Measurements from ENCODE around the gene TXNDC16. TPM values are rescaled to one million over a fixed set of nuclear protein-coding genes. Genes with fewer than 3 reads are reported as not detected.

Gene TXNDC16
- total RNA-seq, 4 donors from 2014 or later: 2.4 to 4.0 (median 2.9) TPM

GRCh38 chr14:52551696-52552062 lies 626 bp downstream of the TXNDC16 start:
- H3K27me3 ChIP-seq: no peaks in the 10 kb centered on the region
- ATAC-seq: peak in 1 of 2 donors; percentile 38
- no peaks in the 10 kb centered on the region for H3K9me3 ChIP-seq
- intact Hi-C loops (cut with DNase I; ENCODE audit: low total_unique reads) (loop anchor here (1.0 to 10.0 kb wide), 4 partner anchors 179 to 567 kb away; partner anchors contain the start of genes FERMT2, GNPNAT1, RTRAF and STYX), in situ Hi-C loops (cut with MboI; ENCODE audit: low sequenced_read_pairs in 4 of 4) (loop anchor here in 2 of 4 donors (10.0 to 25.0 kb wide), 3 partner anchors 133 to 411 kb away; partner anchors contain the start of genes ERO1A (in 1 of the 2) and FERMT2 (in 1 of the 2))
- H3K4me1 ChIP-seq: peaks cover 16 to 19% of the 10 kb centered on the region in 2 donors
- peak overlapping the region; percentile 84 to 92 (median 88) for H3K4me3 ChIP-seq
- TF ChIP-seq POLR2A (IDR thresholded peaks at IDR 0.05) (no peak), CTCF (IDR thresholded peaks at IDR 0.05 in 4 of 5, conservative IDR thresholded peaks at IDR 0.05 in 1 of 5) (no peak)
- no peak for DNase-seq
- H3K36me3 ChIP-seq: no peaks in the 10 kb centered on the region
- H3K27ac ChIP-seq: peak overlapping the region; percentile 91 to 95 (median 94)

GRCh38 chr14:52551205-52551604 lies 1.1 kb downstream of the TXNDC16 start:
- no peaks in the 10 kb centered on the region for H3K9me3 ChIP-seq
- no peak for ATAC-seq
- DNase-seq: no peak
- in situ Hi-C loops (cut with MboI; ENCODE audit: low sequenced_read_pairs in 4 of 4): loop anchor here in 2 of 4 donors (10.0 to 25.0 kb wide), 3 partner anchors 134 to 411 kb away; partner anchors contain the start of genes ERO1A (in 1 of the 2) and FERMT2 (in 1 of the 2)
- intact Hi-C loops (cut with DNase I; ENCODE audit: low total_unique reads): loop anchor here (5.0 to 10.0 kb wide), 2 partner anchors 401 to 566 kb away; partner anchors contain the start of genes FERMT2 and RTRAF
- H3K4me1 ChIP-seq: peaks cover 16 to 19% of the 10 kb centered on the region in 2 donors
- H3K27me3 ChIP-seq: no peaks in the 10 kb centered on the region
- peak overlapping the region; percentile 91 to 95 (median 94) for H3K27ac ChIP-seq
- H3K36me3 ChIP-seq: no peaks in the 10 kb centered on the region
- TF ChIP-seq POLR2A (IDR thresholded peaks at IDR 0.05) (no peak), CTCF (IDR thresholded peaks at IDR 0.05 in 4 of 5, conservative IDR thresholded peaks at IDR 0.05 in 1 of 5) (no peak)
- peak overlapping the region; percentile 84 to 92 (median 88) for H3K4me3 ChIP-seq

- intact Hi-C loops (cut with DNase I; ENCODE audit: low total_unique reads): loop anchor here (5.0 to 10.0 kb wide), 2 partner anchors 402 to 566 kb away; partner anchors contain the start of genes FERMT2 and RTRAF
- no peak for DNase-seq
- Histone ChIP-seq H3K9me3 (no peaks in the 10 kb centered on the region), H3K27ac (peak overlapping the region; percentile 91 to 95 (median 94)), H3K4me3 (peak overlapping the region in 1 of 4 donors; percentile 84), H3K4me1 (peaks cover 16 to 19% of the 10 kb centered on the region in 2 donors), H3K27me3 (no peaks in the 10 kb centered on the region), H3K36me3 (no peaks in the 10 kb centered on the region)
- in situ Hi-C loops (cut with MboI; ENCODE audit: low sequenced_read_pairs in 4 of 4): loop anchor here in 2 of 4 donors (10.0 to 25.0 kb wide), 3 partner anchors 134 to 412 kb away; partner anchors contain the start of genes ERO1A (in 1 of the 2) and FERMT2 (in 1 of the 2)
- no peak for ATAC-seq
- TF ChIP-seq CTCF (IDR thresholded peaks at IDR 0.05 in 4 of 5, conservative IDR thresholded peaks at IDR 0.05 in 1 of 5) (no peak), POLR2A (IDR thresholded peaks at IDR 0.05) (no peak)
Measured at GRCh38 chr14:52550661-52551060, 1.6 kb downstream of the TXNDC16 start.

GRCh38 chr14:52547526-52547925 lies 4.8 kb downstream of the TXNDC16 start:
- intact Hi-C loops (cut with DNase I; ENCODE audit: low total_unique reads): no loop called here
- Histone ChIP-seq H3K4me3 (no peak overlapping the region), H3K27me3 (no peaks in the 10 kb centered on the region), H3K27ac (no peak overlapping the region), H3K4me1 (peaks cover 13 to 14% of the 10 kb centered on the region in 2 donors), H3K9me3 (no peaks in the 10 kb centered on the region), H3K36me3 (no peaks in the 10 kb centered on the region)
- in situ Hi-C loops (cut with MboI; ENCODE audit: low sequenced_read_pairs in 4 of 4): no loop called here
- no peak for ATAC-seq
- DNase-seq: no peak
- TF ChIP-seq CTCF (IDR thresholded peaks at IDR 0.05 in 4 of 5, conservative IDR thresholded peaks at IDR 0.05 in 1 of 5) (no peak), POLR2A (IDR thresholded peaks at IDR 0.05) (no peak)
